ENCODE results near the gene APPBP2.

DNA sequence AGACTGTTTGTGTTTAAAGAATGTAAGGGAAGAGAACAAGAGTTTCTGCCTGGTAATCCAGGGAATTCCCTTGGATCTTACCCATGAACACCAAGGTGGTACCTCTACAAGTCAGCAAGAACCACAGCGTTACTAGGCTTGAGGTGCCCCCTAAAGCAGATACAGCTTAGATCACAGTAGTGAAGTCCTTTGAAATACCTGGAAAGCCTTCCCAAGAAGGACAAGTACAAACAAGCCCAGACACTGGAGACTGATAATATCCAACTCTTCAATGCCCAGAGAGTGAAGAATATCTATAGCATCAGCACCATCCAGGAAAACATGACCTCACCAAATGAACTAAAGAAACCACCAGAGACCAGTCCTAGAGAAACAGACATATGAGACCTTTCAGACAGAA, 3.8 kb upstream of the APPBP2 start:
- no peak for TF ChIP-seq POLR2A (IDR thresholded peaks at IDR 0.05)
- TF ChIP-seq, protein P1, sequence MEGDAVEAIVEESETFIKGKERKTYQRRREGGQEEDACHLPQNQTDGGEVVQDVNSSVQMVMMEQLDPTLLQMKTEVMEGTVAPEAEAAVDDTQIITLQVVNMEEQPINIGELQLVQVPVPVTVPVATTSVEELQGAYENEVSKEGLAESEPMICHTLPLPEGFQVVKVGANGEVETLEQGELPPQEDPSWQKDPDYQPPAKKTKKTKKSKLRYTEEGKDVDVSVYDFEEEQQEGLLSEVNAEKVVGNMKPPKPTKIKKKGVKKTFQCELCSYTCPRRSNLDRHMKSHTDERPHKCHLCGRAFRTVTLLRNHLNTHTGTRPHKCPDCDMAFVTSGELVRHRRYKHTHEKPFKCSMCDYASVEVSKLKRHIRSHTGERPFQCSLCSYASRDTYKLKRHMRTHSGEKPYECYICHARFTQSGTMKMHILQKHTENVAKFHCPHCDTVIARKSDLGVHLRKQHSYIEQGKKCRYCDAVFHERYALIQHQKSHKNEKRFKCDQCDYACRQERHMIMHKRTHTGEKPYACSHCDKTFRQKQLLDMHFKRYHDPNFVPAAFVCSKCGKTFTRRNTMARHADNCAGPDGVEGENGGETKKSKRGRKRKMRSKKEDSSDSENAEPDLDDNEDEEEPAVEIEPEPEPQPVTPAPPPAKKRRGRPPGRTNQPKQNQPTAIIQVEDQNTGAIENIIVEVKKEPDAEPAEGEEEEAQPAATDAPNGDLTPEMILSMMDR (IDR thresholded peaks at IDR 0.05) = no peak
